ENCODE measurements around the gene SESN1.

The SESN1 gene

DNA sequence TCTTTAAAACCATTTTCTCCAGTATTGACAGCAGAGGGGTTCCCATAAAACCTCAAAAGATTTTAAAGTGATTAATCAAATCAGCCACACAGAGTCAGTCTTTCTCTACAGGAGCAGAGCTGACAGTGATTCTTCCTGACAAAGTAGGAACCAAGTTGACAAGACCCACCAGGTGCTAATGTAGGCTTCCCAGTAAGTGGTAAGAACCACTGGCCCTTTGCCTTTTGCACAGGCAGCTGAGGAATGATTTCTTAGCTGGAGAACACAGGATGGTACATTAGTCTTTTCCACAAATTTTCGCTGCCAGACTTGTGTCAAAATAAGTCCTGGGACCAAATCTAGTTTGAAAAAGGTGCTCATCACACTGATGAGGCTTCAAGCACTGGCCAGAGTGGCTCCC lies 150.6 kb downstream of the SESN1 start:
- no peaks in the 10 kb centered on the region for H3K27me3 ChIP-seq (ENCODE audit: insufficient read depth, low read depth)
- no peak overlapping the region for H3K9ac ChIP-seq
- peaks cover 7% of the 10 kb centered on the region for H3K4me1 ChIP-seq (ENCODE audit: low read depth, poor library complexity, severe bottlenecking)
- no peaks in the 10 kb centered on the region for H3K36me3 ChIP-seq (ENCODE audit: insufficient read depth)
- H2AFZ ChIP-seq (ENCODE audit: low read depth): no peak overlapping the region
- TF ChIP-seq, protein P1, sequence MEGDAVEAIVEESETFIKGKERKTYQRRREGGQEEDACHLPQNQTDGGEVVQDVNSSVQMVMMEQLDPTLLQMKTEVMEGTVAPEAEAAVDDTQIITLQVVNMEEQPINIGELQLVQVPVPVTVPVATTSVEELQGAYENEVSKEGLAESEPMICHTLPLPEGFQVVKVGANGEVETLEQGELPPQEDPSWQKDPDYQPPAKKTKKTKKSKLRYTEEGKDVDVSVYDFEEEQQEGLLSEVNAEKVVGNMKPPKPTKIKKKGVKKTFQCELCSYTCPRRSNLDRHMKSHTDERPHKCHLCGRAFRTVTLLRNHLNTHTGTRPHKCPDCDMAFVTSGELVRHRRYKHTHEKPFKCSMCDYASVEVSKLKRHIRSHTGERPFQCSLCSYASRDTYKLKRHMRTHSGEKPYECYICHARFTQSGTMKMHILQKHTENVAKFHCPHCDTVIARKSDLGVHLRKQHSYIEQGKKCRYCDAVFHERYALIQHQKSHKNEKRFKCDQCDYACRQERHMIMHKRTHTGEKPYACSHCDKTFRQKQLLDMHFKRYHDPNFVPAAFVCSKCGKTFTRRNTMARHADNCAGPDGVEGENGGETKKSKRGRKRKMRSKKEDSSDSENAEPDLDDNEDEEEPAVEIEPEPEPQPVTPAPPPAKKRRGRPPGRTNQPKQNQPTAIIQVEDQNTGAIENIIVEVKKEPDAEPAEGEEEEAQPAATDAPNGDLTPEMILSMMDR (conservative IDR thresholded peaks at IDR 0.05; ENCODE audit: low read depth, low read length): no peak
- H3K27ac ChIP-seq: no peak overlapping the region
- no peak overlapping the region for H3K4me3 ChIP-seq (IDR thresholded peaks at IDR 0.05; ENCODE audit: insufficient read depth, low read depth, low read length)
- H3K4me2 ChIP-seq: no peak overlapping the region
- H4K20me1 ChIP-seq (ENCODE audit: insufficient read depth): no peaks in the 10 kb centered on the region
- no peaks in the 10 kb centered on the region for H3K79me2 ChIP-seq (ENCODE audit: insufficient read depth, low read depth)

DNA sequence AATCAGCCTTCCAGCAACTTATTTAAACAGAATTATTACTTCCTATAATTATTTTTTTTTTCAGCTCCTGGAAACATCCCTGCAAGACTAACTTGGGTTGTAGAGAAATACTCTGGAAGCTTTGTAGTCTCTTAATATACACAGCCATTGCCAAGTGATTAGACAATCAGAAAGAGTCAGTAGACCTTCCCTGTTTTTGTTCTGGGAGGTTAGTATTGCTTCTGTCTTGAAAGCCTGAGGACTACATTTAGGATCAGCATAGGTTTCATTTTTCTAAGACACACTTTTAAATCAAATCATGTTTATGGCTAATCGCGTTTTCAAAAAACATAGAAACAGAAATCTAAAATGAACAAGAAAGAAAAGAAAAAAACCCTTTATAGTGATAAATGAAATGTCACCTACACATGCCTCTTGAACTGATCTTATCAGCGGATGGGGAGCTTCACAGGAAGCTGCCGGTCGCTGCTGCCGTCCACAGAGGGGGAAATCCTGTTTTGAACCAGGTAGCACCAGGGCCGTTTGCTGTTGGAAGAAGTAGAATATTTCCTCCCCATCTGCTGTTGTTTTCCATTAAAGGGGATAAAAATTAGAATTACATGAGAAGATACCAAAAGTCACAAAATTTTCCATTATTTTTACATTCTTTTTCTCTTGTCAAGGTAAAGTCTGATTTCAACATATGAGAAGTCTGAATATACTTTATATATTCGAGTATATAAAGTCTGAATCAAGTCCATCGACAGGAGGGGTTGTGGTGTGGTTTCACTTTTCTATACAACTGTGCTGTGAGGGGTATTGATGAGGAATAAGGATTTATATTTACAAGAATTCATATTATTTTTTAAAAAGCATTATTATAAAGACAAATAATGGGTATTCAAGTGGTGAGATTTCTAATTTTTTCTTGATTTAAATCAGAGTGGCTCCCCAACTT lies 151.8 kb downstream of the SESN1 start:
- no peaks in the 10 kb centered on the region for H4K20me1 ChIP-seq (ENCODE audit: insufficient read depth)
- no peak overlapping the region for H3K9ac ChIP-seq
- no peak overlapping the region for H2AFZ ChIP-seq (ENCODE audit: low read depth)
- H3K79me2 ChIP-seq (ENCODE audit: insufficient read depth, low read depth): no peaks in the 10 kb centered on the region
- TF ChIP-seq, protein P1 (conservative IDR thresholded peaks at IDR 0.05; ENCODE audit: low read depth, low read length): no peak
- no peaks in the 10 kb centered on the region for H3K36me3 ChIP-seq (ENCODE audit: insufficient read depth)
- H3K4me1 ChIP-seq (ENCODE audit: low read depth, poor library complexity, severe bottlenecking): peaks cover 7% of the 10 kb centered on the region
- H3K4me2 ChIP-seq: no peak overlapping the region
- H3K4me3 ChIP-seq (IDR thresholded peaks at IDR 0.05; ENCODE audit: insufficient read depth, low read depth, low read length): no peak overlapping the region
- no peak overlapping the region for H3K27ac ChIP-seq
- no peaks in the 10 kb centered on the region for H3K27me3 ChIP-seq (ENCODE audit: insufficient read depth, low read depth)

DNA sequence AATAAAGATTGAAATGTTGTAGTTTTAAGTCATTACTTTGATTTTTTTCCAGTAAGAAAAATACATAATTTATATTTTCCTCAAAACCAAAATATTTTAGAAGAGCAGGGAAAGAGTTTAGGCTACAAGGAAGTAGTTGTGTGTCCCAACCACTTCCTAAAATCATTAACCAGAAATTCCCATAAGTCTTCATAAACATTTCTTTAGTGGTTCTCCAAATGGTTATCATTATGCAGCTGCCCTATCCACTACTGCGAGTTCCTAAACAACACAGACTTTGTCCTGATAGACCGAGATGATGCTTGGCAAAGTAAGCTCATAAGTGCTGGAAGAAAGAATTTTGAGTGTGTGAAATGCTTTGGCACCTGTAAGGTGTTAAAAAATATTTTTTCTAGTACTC lies 152.8 kb downstream of the SESN1 start:
- no peak overlapping the region for H2AFZ ChIP-seq (ENCODE audit: low read depth)
- H3K27ac ChIP-seq: no peak overlapping the region
- no peak overlapping the region for H3K9ac ChIP-seq
- no peaks in the 10 kb centered on the region for H3K27me3 ChIP-seq (ENCODE audit: insufficient read depth, low read depth)
- no peaks in the 10 kb centered on the region for H3K36me3 ChIP-seq (ENCODE audit: insufficient read depth)
- no peak overlapping the region for H3K4me3 ChIP-seq (IDR thresholded peaks at IDR 0.05; ENCODE audit: insufficient read depth, low read depth, low read length)
- H3K4me1 ChIP-seq (ENCODE audit: low read depth, poor library complexity, severe bottlenecking): peaks cover 7% of the 10 kb centered on the region
- TF ChIP-seq, protein P1 (conservative IDR thresholded peaks at IDR 0.05; ENCODE audit: low read depth, low read length): no peak
- H4K20me1 ChIP-seq (ENCODE audit: insufficient read depth): no peaks in the 10 kb centered on the region
- H3K79me2 ChIP-seq (ENCODE audit: insufficient read depth, low read depth): no peaks in the 10 kb centered on the region
- H3K4me2 ChIP-seq: no peak overlapping the region

- TF ChIP-seq, protein P1 (conservative IDR thresholded peaks at IDR 0.05; ENCODE audit: low read depth, low read length): no peak
- no peaks in the 10 kb centered on the region for H3K36me3 ChIP-seq (ENCODE audit: insufficient read depth)
- no peak overlapping the region for H3K27ac ChIP-seq
- no peak overlapping the region for H3K4me3 ChIP-seq (IDR thresholded peaks at IDR 0.05; ENCODE audit: insufficient read depth, low read depth, low read length)
- H3K4me2 ChIP-seq: no peak overlapping the region
- no peak overlapping the region for H2AFZ ChIP-seq (ENCODE audit: low read depth)
- no peaks in the 10 kb centered on the region for H3K79me2 ChIP-seq (ENCODE audit: insufficient read depth, low read depth)
- no peaks in the 10 kb centered on the region for H3K27me3 ChIP-seq (ENCODE audit: insufficient read depth, low read depth)
- H3K9ac ChIP-seq: no peak overlapping the region
- no peaks in the 10 kb centered on the region for H4K20me1 ChIP-seq (ENCODE audit: insufficient read depth)
- H3K4me1 ChIP-seq (ENCODE audit: low read depth, poor library complexity, severe bottlenecking): peaks cover 4% of the 10 kb centered on the region
Observed at GRCh38 chr6:108941281-108941680, 153.4 kb downstream of the SESN1 start.

Data from KMS-11 (cell line).